Smooth muscle cell (in vitro differentiated cells): ENCODE measurements around the gene MATN1. TPM values are rescaled to one million over a fixed set of nuclear protein-coding genes. Genes with fewer than 3 reads are reported as not detected.

Experiments
- DNase-seq: peaks from one replicate; lab custom pipeline; 2025; ENCODE audit not compliant: unreplicated experiment; lab: John Stamatoyannopoulos, UW
- H2AFZ ChIP-seq: fragments of 200-600 bp; sonication (generic); 2 replicates; pipeline ENCODE4 v1.6.0; 2016; ENCODE audit warnings: antibody characterized with exemption, low read depth, mild to moderate bottlenecking
- H3F3A ChIP-seq: fragments of 200-600 bp; sonication (generic); 2 replicates; pipeline ENCODE4 v1.6.0; 2017; ENCODE audit warnings: antibody characterized with exemption, low read depth
- H3K27ac ChIP-seq: fragments of 200-600 bp; sonication (generic); 2 replicates; pipeline ENCODE4 v1.5.1; 2016; ENCODE audit warnings: low read depth, mild to moderate bottlenecking
- H3K27me3 ChIP-seq: fragments of 200-600 bp; sonication (generic); 2 replicates; pipeline ENCODE4 v1.6.1; 2016; ENCODE audit warnings: low read depth, mild to moderate bottlenecking
- H3K36me3 ChIP-seq: fragments of 200-600 bp; sonication (generic); 2 replicates; pipeline ENCODE4 v1.5.1; 2016; ENCODE audit warnings: low read depth
- H3K4me1 ChIP-seq: fragments of 200-600 bp; sonication (generic); 2 replicates; pipeline ENCODE4 v1.5.1; 2016; ENCODE audit warnings: low read depth
- H3K4me2 ChIP-seq: fragments of 200-600 bp; sonication (generic); 2 replicates; pipeline ENCODE4 v1.6.0; 2016; ENCODE audit warnings: mild to moderate bottlenecking
- H3K4me3 ChIP-seq: fragments of 200-600 bp; sonication (generic); 2 replicates; pipeline ENCODE4 v1.5.1; 2016; ENCODE audit warnings: mild to moderate bottlenecking
- H3K79me2 ChIP-seq: fragments of 200-600 bp; sonication (generic); 2 replicates; pipeline ENCODE4 v1.6.0; 2016; ENCODE audit warnings: low read depth, mild to moderate bottlenecking
- H3K9ac ChIP-seq: fragments of 200-600 bp; sonication (generic); 2 replicates; pipeline ENCODE4 v1.6.0; 2016; ENCODE audit warnings: low read depth
- H3K9me3 ChIP-seq: fragments of 200-600 bp; sonication (generic); replicated peaks from 2 replicates; pipeline ENCODE4 v1.5.1; 2016; ENCODE audit warnings: low read depth
- H4K20me1 ChIP-seq: fragments of 200-600 bp; sonication (generic); 2 replicates; pipeline ENCODE4 v1.6.0; 2016; ENCODE audit warnings: low read depth
- WGBS: methylation state at CpG from one replicate; pipeline ENCODE4 v1.1.7; 2016; ENCODE audit warnings: low lambda C conversion rate; 5-methylcytosine and 5-hydroxymethylcytosine counted together
- polyA plus RNA-seq: library from polyadenylated mRNA; unstranded; fragments of >200 nt; fragmentation: Nextera tagmentation; extraction: Ambion mirVana; gene quantifications from 2 replicates; pipeline ENCODE4 v1.2.1, GENCODE V29; 2016
- total RNA-seq: library from RNA; depleted of rRNA; stranded (reverse); fragments of >200 nt; gene quantifications from 2 replicates; pipeline ENCODE4 v1.2.3, GENCODE V29; 2014
- TF ChIP-seq, protein P1 (sequence below): fragments of 200-600 bp; sonication (generic); IDR thresholded peaks from 2 replicates; pipeline ENCODE4 v1.5.1; 2017; ENCODE audit warnings: borderline replicate concordance, mild to moderate bottlenecking, antibody characterized with exemption; ENCODE audit not compliant: insufficient read depth, poor library complexity, severe bottlenecking

The MATN1 gene
- total and polyA plus RNA-seq, 2 experiments from 2014 or later = 0.40 to 2.0 TPM

DNA sequence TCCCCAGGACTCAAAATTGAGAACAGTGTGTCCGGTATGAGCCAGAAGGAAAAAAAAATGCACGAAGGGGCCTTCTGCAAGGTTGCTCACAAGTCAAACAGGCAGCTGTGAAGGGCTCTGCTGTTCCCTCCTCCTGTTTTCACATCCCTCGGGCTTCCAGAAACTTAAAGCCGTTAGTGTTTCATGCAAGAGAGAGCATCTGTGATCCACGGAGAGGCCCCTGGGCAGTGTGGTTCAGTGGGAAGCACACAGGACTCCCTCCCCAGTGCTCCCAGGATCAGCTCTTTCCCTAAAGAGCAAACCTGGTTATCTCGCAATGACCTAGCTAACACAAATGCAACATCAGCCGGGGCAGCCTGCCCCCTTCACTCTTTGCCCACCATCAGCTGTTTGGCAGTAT lies 2.9 kb upstream of the MATN1 start:
- H3F3A ChIP-seq = peaks cover 5% of the 10 kb centered on the region
- whole genome bisulfite sequencing = 56% methylated on average over 7 of the region's 7 CpGs
- H3K27ac ChIP-seq = no peak overlapping the region
- H3K4me3 ChIP-seq = no peak overlapping the region
- no peak overlapping the region for H3K9ac ChIP-seq
- DNase-seq = no peak
- no peaks in the 10 kb centered on the region for H3K27me3 ChIP-seq
- H3K9me3 ChIP-seq = no peaks in the 10 kb centered on the region
- no peak overlapping the region for H2AFZ ChIP-seq
- H4K20me1 ChIP-seq = no peaks in the 10 kb centered on the region
- peaks cover 9% of the 10 kb centered on the region for H3K4me1 ChIP-seq
- TF ChIP-seq, protein P1, sequence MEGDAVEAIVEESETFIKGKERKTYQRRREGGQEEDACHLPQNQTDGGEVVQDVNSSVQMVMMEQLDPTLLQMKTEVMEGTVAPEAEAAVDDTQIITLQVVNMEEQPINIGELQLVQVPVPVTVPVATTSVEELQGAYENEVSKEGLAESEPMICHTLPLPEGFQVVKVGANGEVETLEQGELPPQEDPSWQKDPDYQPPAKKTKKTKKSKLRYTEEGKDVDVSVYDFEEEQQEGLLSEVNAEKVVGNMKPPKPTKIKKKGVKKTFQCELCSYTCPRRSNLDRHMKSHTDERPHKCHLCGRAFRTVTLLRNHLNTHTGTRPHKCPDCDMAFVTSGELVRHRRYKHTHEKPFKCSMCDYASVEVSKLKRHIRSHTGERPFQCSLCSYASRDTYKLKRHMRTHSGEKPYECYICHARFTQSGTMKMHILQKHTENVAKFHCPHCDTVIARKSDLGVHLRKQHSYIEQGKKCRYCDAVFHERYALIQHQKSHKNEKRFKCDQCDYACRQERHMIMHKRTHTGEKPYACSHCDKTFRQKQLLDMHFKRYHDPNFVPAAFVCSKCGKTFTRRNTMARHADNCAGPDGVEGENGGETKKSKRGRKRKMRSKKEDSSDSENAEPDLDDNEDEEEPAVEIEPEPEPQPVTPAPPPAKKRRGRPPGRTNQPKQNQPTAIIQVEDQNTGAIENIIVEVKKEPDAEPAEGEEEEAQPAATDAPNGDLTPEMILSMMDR = no peak
- H3K4me2 ChIP-seq = no peak overlapping the region
- H3K36me3 ChIP-seq = no peaks in the 10 kb centered on the region
- no peaks in the 10 kb centered on the region for H3K79me2 ChIP-seq

DNA sequence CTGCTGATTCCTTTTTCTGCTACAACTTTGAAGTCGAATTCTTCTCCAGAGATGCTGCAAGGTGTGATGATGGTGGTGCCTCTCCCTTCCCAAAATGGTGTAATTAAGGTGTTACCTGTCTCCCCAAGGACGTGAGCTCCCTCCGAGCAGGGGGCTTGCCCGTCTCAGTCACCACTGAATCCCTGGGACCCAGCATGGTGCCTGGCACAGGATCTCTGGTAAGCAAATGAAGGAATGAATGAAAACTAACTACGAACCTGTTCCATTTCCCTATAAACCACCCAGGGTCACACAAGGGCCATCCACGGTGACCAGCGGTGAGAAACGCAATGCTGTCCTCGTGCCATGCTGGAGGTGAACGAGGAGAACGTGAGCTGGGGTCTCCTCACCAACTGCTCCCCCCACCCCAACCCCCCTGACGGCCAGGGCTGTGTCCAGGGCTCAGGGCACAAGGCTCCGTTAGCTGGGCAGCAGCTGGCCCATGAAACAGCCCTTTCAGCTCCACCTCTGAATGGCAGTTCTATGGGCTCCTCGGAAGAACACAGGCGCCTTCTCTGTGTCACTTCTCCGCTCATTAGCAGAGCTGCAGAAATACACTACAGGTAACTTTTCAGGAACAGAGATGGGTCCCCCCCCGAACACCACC lies 2.2 kb upstream of the MATN1 start:
- no peak overlapping the region for H3K4me3 ChIP-seq
- H3K9ac ChIP-seq = no peak overlapping the region
- 93% methylated on average over 17 of the region's 17 CpGs for WGBS
- no peak overlapping the region for H3K27ac ChIP-seq
- H3K4me1 ChIP-seq = peaks cover 9% of the 10 kb centered on the region
- H3K27me3 ChIP-seq = no peaks in the 10 kb centered on the region
- TF ChIP-seq, protein P1 = no peak
- H4K20me1 ChIP-seq = no peaks in the 10 kb centered on the region
- H2AFZ ChIP-seq = no peak overlapping the region
- H3K79me2 ChIP-seq = no peaks in the 10 kb centered on the region
- no peak overlapping the region for H3K4me2 ChIP-seq
- no peaks in the 10 kb centered on the region for H3K9me3 ChIP-seq
- no peak for DNase-seq
- no peaks in the 10 kb centered on the region for H3K36me3 ChIP-seq
- H3F3A ChIP-seq = peaks cover 5% of the 10 kb centered on the region

DNA sequence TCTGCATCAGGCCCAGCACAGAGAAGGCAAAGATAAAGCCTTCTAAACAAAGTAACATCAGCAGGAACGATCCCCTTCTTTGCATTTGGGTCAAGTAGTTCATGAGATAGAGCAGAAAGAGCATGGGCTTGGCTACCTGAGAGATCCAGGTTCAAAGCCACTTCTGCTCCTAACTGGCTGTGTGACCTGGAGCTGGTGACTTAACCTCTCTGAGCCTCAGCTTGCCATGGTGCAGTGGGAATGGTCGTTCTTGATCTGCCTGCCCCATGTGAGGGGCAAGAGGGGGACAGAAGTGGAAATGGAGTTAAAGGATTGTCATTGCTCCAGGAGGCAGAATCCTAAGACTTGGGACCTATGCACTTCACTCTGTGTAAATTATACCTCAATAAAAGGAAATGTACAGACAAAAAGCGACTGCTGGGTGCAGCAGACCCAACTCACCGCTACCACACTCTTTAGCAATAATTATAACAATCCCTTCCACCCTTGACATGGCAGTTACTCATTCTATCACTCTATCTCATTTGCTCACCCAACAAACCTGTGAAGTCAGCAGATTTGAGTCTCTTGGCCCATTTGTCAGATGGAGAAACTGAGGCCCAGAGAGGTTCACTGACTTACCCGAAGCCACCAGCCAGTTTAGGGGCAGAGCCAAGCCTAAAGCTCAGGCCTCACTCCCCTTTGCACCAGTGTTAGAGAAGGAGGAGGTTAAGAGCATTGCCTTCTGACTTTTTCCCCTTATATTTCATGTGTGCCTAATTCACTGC lies 1.5 kb upstream of the MATN1 start:
- no peaks in the 10 kb centered on the region for H3K27me3 ChIP-seq
- H3K27ac ChIP-seq = no peak overlapping the region
- H3K79me2 ChIP-seq = no peaks in the 10 kb centered on the region
- WGBS = 98% methylated on average over 5 of the region's 5 CpGs
- no peak overlapping the region for H3K9ac ChIP-seq
- no peak overlapping the region for H3K4me3 ChIP-seq
- H3K36me3 ChIP-seq = no peaks in the 10 kb centered on the region
- H2AFZ ChIP-seq = no peak overlapping the region
- TF ChIP-seq, protein P1 = no peak
- no peaks in the 10 kb centered on the region for H3K9me3 ChIP-seq
- no peak for DNase-seq
- H3K4me1 ChIP-seq = peaks cover 9% of the 10 kb centered on the region
- no peaks in the 10 kb centered on the region for H4K20me1 ChIP-seq
- H3F3A ChIP-seq = peaks cover 5% of the 10 kb centered on the region
- no peak overlapping the region for H3K4me2 ChIP-seq
